Caco-2 (cell line): ENCODE results near the gene ZNF195. TPM values are rescaled to one million over a fixed set of nuclear protein-coding genes. Genes with fewer than 3 reads are reported as not detected.

ENCODE experiments used
- BruUV-seq: library from RNA; stranded (reverse); fragments of 400-500 nt; replicated peaks from 2 replicates; lab custom pipeline; 2021; lab: Mats Ljungman, UMichigan
- CTCF ChIA-PET: fragments of 300-600 bp; sonication (Branson Sonifier 250); formaldehyde crosslinking; loops from one replicate; lab custom pipeline; 2022; ENCODE audit warnings: antibody characterized with exemption; lab: Charles Lee
- POLR2A ChIA-PET: fragments of 300-600 bp; sonication (Branson Sonifier 250); formaldehyde crosslinking; loops from one replicate; lab custom pipeline; 2022; ENCODE audit warnings: antibody characterized with exemption; lab: Charles Lee
- DNase-seq, 2 experiments: peaks; one replicate each; pipeline versions ENCODE4 v3.0.0 to v3.0.0-alpha.2; 2020 to 2022
- H3K27me3 ChIP-seq: replicated peaks from 2 replicates; pipeline ENCODE4 v1.6.0; 2011; ENCODE audit warnings: low read length; ENCODE audit not compliant: control insufficient read depth, insufficient read depth
- H3K36me3 ChIP-seq: 2 replicates; pipeline ENCODE4 v1.5.1; 2011; ENCODE audit warnings: low read length; ENCODE audit not compliant: control insufficient read depth, insufficient read depth
- H3K4me1 ChIP-seq: fragments of 250-450 bp; sonication (Bioruptor Pico); 2 replicates; pipeline ENCODE4 v1.5.1; 2020; ENCODE audit warnings: mild to moderate bottlenecking
- H3K4me3 ChIP-seq: 2 replicates; pipeline ENCODE4 v1.5.1; 2011; ENCODE audit warnings: low read depth, mild to moderate bottlenecking, control low read depth, low read length
- H3K9me3 ChIP-seq: fragments of 250-450 bp; sonication (Bioruptor Pico); 2 replicates; pipeline ENCODE4 v1.5.1; 2020; ENCODE audit warnings: mild to moderate bottlenecking, moderate library complexity
- H3K27ac Mint-ChIP-seq: one replicate; pipeline ENCODE4 v1.8.0; 2022; ENCODE audit warnings: mixed read lengths; ENCODE audit not compliant: unreplicated experiment
- H3K27me3 Mint-ChIP-seq: one replicate; pipeline ENCODE4 v1.8.0; 2022; ENCODE audit warnings: mixed read lengths; ENCODE audit not compliant: insufficient read depth, unreplicated experiment
- H3K36me3 Mint-ChIP-seq: one replicate; pipeline ENCODE4 v1.8.0; 2022; ENCODE audit warnings: mild to moderate bottlenecking, mixed read lengths; ENCODE audit not compliant: insufficient read depth, unreplicated experiment
- H3K4me1 Mint-ChIP-seq: one replicate; pipeline ENCODE4 v1.8.0; 2022; ENCODE audit warnings: low read depth, mixed read lengths; ENCODE audit not compliant: unreplicated experiment
- H3K4me3 Mint-ChIP-seq: one replicate; pipeline ENCODE4 v1.8.0; 2022; ENCODE audit warnings: mild to moderate bottlenecking, moderate library complexity, mixed read lengths; ENCODE audit not compliant: unreplicated experiment
- H3K9me3 Mint-ChIP-seq: one replicate; pipeline ENCODE4 v1.8.0; 2022; ENCODE audit warnings: mixed read lengths; ENCODE audit not compliant: unreplicated experiment
- intact Hi-C: fragments of 100-400 bp; cut with micrococcal nuclease; formaldehyde crosslinking; loops from one replicate; pipeline ENCODE4 v1.10.0; 2022; ENCODE audit not compliant: unreplicated experiment
- total RNA-seq: library from RNA; stranded (reverse); gene quantifications from 2 replicates; pipeline ENCODE4 v1.2.3, GENCODE V29; 2022
- TF ChIP-seq, protein P1 (sequence below), 2 experiments: fragments of 200-600 bp in 1 of 2; IDR thresholded peaks; 1 replicate in 1 of 2; 2 replicates in 1 of 2; pipeline versions ENCODE4 v1.5.1 to v1.8.0; 2011 to 2022; ENCODE audit warnings: antibody characterized with exemption in 1 of 2, control low read depth in 1 of 2, inconsistent platforms in 1 of 2, low read depth in 1 of 2, low read length in 1 of 2, mild to moderate bottlenecking in 1 of 2, moderate library complexity in 1 of 2; ENCODE audit not compliant: insufficient read depth in 1 of 2, severe bottlenecking in 1 of 2, unreplicated experiment in 1 of 2

ZNF195 gene
- total RNA-seq, 1 experiment from 2014 or later = 57.5 TPM

DNA sequence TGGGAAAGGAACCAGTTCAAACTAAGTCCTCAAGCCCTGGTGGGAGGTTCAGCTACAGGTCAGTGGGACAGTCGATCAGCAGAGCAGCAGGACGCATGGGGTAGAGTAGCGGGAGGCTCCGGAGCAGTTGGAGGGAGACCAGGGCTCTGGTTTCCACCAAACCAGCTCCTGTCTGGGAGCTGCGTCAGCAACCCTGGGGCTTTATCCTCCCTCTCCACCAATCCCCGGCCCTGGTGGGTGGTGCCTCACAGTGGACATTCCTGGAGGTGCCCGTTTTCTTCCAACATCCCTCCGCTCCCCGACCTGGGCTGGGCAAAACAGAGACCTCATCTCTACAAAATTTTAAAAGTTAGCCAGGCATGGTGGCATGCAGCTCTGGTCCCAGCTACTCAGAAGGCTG, 32.4 kb downstream of the ZNF195 start:
- ChIA-PET POLR2A (no interaction called here), CTCF (no interaction called here)
- H3K4me3 Mint-ChIP-seq = no peak overlapping the region
- Histone ChIP-seq H3K9me3 (no peaks in the 10 kb centered on the region; the same call in 1 of the 2 replicates), H3K4me1 (no peaks in the 10 kb centered on the region), H3K27me3 (no peaks in the 10 kb centered on the region), H3K36me3 (no peaks in the 10 kb centered on the region), H3K4me3 (no peak overlapping the region)
- peaks cover 8% of the 10 kb centered on the region for H3K4me1 Mint-ChIP-seq
- H3K9me3 Mint-ChIP-seq = peaks cover 15% of the 10 kb centered on the region
- no peak for DNase-seq
- BruUV-seq = no TSS peak
- H3K27me3 Mint-ChIP-seq = peaks cover 3% of the 10 kb centered on the region
- intact Hi-C loops = no loop called here
- TF ChIP-seq, protein P1, sequence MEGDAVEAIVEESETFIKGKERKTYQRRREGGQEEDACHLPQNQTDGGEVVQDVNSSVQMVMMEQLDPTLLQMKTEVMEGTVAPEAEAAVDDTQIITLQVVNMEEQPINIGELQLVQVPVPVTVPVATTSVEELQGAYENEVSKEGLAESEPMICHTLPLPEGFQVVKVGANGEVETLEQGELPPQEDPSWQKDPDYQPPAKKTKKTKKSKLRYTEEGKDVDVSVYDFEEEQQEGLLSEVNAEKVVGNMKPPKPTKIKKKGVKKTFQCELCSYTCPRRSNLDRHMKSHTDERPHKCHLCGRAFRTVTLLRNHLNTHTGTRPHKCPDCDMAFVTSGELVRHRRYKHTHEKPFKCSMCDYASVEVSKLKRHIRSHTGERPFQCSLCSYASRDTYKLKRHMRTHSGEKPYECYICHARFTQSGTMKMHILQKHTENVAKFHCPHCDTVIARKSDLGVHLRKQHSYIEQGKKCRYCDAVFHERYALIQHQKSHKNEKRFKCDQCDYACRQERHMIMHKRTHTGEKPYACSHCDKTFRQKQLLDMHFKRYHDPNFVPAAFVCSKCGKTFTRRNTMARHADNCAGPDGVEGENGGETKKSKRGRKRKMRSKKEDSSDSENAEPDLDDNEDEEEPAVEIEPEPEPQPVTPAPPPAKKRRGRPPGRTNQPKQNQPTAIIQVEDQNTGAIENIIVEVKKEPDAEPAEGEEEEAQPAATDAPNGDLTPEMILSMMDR (IDR thresholded peaks at IDR 0.05; ENCODE audit: insufficient read depth in 1 of 2, low read depth in 1 of 2, low read length in 1 of 2, severe bottlenecking in 1 of 2, unreplicated experiment in 1 of 2) = no peak
- no peak overlapping the region for H3K27ac Mint-ChIP-seq
- no peaks in the 10 kb centered on the region for H3K36me3 Mint-ChIP-seq

DNA sequence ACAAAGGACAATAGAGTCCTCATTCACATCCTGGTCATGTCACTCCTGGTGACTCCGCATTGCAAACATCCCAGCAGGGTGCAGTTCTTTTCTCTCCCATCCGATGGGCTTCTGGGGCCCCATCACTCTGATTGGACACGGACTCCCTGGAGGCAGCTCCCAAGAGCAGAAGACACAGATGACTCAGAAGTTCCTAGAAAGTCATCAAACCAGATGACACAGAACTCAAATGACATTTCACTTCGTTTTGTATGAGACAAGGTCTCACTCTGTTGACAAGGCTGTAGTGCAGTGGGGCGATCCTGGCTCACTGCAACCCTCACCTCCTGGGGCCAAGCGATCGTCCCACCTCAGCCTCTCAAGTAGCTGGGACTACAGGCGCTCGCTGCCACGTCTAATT, 33.2 kb downstream of the ZNF195 start:
- no peak for DNase-seq
- Histone ChIP-seq H3K27me3 (no peaks in the 10 kb centered on the region), H3K9me3 (no peaks in the 10 kb centered on the region; the same call in 1 of the 2 replicates), H3K36me3 (no peaks in the 10 kb centered on the region), H3K4me3 (no peak overlapping the region), H3K4me1 (no peaks in the 10 kb centered on the region)
- ChIA-PET POLR2A (no interaction called here), CTCF (no interaction called here)
- BruUV-seq = no TSS peak
- intact Hi-C loops = no loop called here
- H3K27ac Mint-ChIP-seq = no peak overlapping the region
- peaks cover 3% of the 10 kb centered on the region for H3K27me3 Mint-ChIP-seq
- TF ChIP-seq, protein P1 (IDR thresholded peaks at IDR 0.05; ENCODE audit: insufficient read depth in 1 of 2, low read depth in 1 of 2, low read length in 1 of 2, severe bottlenecking in 1 of 2, unreplicated experiment in 1 of 2) = no peak
- H3K9me3 Mint-ChIP-seq = peaks cover 15% of the 10 kb centered on the region
- H3K4me1 Mint-ChIP-seq = peaks cover 8% of the 10 kb centered on the region
- no peaks in the 10 kb centered on the region for H3K36me3 Mint-ChIP-seq
- H3K4me3 Mint-ChIP-seq = no peak overlapping the region

DNA sequence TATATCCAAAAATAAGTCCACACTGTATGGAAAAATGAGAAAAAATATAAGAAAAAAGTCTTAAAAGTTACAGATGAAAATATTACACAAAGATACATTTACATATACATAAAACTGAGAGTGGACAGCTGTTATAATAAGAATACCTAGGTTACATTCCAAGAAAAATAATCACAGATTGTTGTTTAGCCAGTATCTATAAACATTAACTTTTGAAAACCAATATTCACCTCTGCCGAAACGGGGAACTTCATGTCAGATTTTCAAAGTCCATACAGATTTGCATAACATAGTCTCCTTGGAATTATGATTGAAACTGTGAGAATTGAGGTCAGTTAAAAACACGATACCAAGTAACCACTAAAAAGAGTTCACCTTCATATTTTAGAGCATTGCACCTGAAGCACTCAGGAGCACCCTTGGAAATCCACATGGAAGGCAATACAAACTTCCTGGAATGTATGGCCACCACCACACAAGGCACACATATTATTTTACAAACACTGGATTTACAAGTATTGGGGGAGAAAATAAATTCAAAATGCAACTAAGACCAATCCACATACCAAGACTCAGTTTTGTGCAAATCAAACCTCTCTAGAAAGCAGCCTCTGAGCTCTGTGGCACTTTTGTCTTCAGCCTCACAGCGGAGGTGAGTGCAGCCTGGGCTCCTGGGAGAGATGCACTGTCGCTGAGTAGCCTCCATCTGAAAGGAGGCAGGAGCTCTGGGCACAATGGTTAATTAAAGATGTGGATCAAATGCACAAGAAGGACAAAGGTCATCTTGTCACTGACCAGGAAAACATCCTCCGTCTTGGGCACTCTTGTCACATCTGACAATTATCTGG, 34.4 kb downstream of the ZNF195 start:
- Mint-ChIP-seq H3K27me3 (peaks cover 3% of the 10 kb centered on the region), H3K4me1 (peaks cover 8% of the 10 kb centered on the region), H3K4me3 (no peak overlapping the region), H3K9me3 (peaks cover 15% of the 10 kb centered on the region), H3K36me3 (no peaks in the 10 kb centered on the region), H3K27ac (no peak overlapping the region)
- POLR2A ChIA-PET = no interaction called here
- intact Hi-C loops = no loop called here
- Histone ChIP-seq H3K27me3 (no peaks in the 10 kb centered on the region), H3K36me3 (no peaks in the 10 kb centered on the region), H3K4me1 (peaks cover 8% of the 10 kb centered on the region; the same call in 1 of the 2 replicates), H3K9me3 (no peaks in the 10 kb centered on the region; the same call in 1 of the 2 replicates), H3K4me3 (no peak overlapping the region)
- CTCF ChIA-PET = interaction anchor here (1.0 kb wide), 1 partner anchor 64 kb away, joined by 4 read pairs; no protein-coding TSS in a partner anchor
- no TSS peak for BruUV-seq
- no peak for DNase-seq
- TF ChIP-seq, protein P1 (IDR thresholded peaks at IDR 0.05; ENCODE audit: insufficient read depth in 1 of 2, low read depth in 1 of 2, low read length in 1 of 2, severe bottlenecking in 1 of 2, unreplicated experiment in 1 of 2) = no peak
